GM18867 (cell line): ENCODE data around the gene SKAP1.

Experiments
- ATAC-seq: cut with Tn5 transposase; IDR thresholded peaks from one replicate; pipeline ENCODE4 v1.9.1; 2021; ENCODE audit warnings: mild to moderate bottlenecking, moderate library complexity; ENCODE audit not compliant: unreplicated experiment

Gene SKAP1

DNA sequence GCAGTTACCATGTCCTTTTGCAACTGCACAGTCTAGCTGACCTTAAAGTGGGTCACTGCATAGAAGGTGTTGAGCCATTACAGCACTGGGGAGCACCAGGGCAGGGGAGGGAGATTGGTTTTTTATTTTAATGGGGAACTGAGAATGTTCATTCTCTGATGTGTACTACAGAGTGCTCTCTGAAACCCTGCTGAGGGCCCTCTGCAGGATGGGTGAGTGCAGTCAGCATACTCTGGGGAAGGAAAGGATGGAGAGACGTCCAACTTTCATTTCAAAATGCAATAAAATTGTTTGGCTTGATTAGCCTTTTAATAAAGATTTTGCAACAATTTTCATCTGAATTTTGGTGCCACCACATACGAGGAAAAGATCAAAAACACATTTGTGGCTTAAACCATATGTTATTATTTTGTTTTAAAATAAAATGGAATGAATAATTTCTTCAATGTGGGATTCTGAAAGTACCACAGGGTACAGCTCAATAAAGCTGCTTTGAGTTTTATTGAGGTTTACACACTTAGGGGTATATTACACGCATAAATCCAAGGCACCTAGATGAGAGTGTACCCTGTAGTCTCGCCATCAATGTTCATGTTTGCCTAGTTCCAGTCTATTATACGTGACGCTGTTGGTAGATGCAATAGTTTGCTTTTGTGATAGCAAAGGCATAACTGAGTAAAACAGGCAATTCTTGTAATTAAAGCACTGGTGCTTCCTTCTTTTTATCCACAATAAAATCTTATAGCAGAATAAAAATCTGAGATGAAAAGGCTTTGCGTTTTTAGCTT lies 249.0 kb downstream of the SKAP1 start:
- ATAC-seq: no peak

GRCh38 chr17:48179071-48179945 lies 250.7 kb downstream of the SKAP1 start:
- ATAC-seq: no peak

- ATAC-seq: no peak
These were observed 251.7 kb downstream of the SKAP1 start for GRCh38 chr17:48178317-48178716.

DNA sequence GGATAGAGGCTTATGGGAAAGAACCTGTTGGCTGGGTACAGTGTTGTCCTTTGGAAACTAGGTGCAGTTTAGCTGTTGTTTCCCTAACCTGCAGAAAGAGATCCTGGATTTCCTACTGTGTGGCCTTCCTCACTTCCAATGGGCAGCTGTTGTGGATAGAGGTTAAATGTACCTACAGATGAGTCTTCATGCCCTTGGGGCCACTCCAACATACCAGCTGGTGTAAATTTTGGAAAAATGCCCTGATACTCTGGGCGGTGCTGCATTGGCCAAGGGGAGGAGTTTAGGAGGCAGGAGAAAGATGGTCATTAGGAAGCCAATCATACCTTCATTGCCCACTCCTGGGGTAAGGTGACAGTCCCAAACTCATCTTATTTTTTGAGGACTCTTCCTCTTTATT lies 252.2 kb downstream of the SKAP1 start:
- ATAC-seq: no peak

DNA sequence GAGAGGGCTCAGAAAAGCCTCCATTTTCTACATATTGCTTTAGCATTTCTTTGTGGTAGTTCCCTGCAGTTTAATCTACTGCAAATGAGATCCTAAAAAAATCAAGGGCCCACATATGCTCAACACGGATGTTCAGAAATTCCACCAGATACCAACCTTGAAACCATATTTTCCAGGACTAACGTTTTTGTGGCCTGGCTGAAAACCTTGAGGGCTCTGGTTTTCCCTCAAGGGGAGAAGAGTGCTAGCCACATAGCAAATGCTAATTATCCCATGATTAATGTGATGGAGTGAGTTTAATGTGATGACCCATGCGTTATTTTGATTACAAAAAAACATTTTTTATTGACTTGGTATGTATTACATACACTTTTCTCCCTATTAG lies 253.6 kb downstream of the SKAP1 start:
- ATAC-seq: no peak

DNA sequence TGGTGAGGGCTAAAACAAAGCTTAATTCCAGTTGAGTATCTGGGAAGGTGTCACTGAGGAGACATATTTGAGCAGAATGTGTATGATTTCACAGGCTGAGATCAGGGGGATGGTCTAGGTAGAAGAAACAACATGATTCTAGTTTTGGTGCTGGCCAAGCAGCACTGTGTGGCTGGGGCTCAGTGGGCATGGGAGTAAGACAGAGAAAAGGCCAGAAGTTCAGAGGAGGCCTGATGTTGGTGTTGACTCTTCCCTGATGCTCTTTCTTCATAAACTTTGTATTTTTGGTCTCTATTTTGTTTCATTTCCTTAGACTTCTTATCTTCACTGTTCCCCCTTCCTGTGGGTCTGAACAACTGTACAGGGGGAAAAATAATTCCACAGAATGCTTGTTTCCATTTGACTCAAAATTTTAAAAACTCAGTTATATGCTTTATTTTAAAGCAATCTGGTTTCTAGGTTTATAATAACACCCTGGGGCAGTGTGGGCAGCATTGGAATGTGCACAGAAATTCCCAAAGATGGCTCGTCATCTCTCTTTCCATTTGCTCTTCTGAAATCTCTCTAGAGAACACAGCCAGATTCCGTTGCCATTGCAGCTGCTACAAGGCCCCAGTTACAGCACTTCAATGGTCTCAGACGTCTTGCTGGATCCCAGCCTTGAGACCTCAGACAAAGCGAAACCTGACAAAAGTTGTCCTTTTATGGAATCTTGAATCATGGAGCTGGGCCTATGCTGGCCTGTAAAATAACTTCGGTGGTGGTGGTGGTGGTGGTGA lies 254.1 kb downstream of the SKAP1 start:
- ATAC-seq: no peak

- ATAC-seq: no peak
These were observed 255.0 kb downstream of the SKAP1 start for GRCh38 chr17:48174833-48175523.

DNA sequence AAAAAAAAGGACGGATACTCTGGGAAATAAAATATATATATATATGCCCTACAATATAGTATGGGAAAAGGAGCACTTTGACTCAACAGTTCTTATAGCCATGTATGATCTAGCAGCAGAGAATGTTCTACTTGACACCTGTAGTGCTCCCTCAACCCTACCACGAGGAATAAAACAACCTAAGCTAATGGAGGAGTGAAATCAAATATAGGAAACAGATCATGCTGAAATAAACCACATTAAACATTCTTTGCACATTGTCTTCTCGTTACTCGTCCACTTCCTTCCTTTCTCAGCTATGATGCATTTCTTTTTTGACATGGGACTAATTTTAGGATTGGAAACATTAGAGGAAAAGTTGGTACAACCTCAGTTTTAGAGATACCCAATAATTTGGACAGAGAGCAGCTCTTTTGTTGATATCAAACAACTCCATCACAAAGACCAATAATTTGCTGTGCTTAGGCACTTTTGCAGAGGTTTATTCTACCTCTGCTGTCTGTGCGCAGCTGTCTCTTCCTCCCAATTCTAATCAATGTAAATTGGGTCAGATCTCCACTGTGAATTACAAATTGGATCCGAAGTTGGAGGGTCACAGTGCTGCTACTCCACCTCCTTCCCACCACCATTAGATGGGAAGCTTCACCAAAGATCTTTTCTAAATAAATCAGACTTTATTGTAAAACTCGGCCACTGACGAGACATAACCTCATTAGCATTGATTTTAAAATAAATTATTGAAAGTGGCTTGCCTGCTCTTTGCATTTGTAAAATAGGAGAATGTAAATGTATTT lies 256.6 kb downstream of the SKAP1 start:
- ATAC-seq: no peak

- no peak for ATAC-seq
These were observed 260.1 kb downstream of the SKAP1 start for GRCh38 chr17:48169926-48170325.

DNA sequence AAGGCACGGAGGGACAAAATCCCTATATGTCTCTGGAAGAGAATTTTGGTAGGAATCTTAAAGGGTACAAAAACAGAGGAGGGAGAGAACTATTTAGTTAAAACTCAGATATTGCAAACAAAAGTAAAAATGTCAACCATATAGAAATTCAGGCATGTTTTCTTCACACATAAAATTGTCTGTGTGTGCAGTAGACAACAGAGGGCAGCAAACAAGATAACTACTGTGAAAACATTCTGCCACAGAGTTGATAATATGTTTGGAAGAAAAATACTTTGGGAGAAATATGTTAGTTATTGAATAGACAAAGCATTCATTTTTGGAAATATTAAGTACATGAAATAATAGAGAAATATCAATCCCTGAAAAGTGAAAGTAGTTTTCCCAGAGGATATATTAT lies 266.2 kb downstream of the SKAP1 start:
- no peak for ATAC-seq

- no peak for ATAC-seq
These were observed 267.0 kb downstream of the SKAP1 start for GRCh38 chr17:48162946-48163506.

GRCh38 chr17:48162306-48162934 lies 267.6 kb downstream of the SKAP1 start:
- no peak for ATAC-seq

DNA sequence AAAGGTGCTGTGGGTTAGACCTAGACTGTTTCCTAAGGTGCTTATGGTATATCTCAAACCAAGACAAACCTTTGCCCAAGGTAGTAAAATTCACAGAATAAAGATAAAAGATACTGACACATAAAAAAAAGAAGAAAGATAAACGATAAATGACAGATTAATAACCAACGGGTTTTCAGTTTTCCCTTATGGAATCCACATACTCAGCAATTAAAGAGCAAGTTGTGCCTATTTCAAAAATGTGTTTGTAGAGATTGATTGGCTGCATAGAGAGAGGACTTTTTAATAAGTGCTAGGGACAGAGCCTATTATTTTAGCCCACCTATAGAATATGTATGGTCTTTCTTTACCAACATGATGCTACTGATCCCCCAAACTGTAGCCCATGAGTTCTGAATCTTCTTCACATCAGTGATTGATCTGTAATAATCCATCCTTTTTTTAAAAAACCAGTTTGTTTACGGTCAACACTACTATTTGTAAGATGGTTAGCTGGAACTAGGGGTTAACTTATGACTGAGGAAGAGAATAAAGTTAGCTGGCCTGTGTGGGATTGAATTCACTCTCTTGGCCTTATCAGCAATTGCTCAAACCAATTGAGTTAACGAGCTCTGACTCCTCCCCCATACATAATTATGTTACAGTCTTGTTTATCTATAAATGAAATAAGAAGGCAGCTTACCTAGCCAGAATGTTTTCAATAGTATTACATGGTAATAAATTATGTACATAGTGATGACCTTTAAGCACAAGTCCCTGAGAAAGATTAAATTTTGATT lies 268.7 kb downstream of the SKAP1 start:
- ATAC-seq: no peak

GRCh38 chr17:48160177-48161081 lies 269.6 kb downstream of the SKAP1 start:
- no peak for ATAC-seq

DNA sequence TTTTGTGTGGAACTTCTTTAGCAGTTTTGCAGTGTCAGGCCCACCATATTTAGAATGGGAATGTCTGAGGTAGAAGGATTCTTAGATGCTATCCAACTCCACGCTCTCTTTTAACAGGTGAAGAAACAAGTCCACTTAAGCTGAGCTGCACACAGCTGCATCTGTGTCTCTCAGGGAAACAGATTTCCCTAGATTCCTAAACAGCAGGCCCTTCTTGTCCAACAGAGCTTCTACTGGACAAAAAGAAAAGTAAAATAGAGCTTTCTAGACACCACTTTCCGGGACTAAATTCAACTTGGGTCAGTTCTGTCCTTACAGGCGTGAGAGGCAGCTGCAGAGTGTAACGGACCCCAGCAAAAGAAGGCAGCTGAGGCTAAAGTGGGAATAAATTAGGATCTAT lies 270.8 kb downstream of the SKAP1 start:
- no peak for ATAC-seq

GRCh38 chr17:48155889-48156611 lies 274.0 kb downstream of the SKAP1 start:
- no peak for ATAC-seq
